Measurements from ENCODE around the gene SYF2. TPM values are rescaled to one million over a fixed set of nuclear protein-coding genes. Genes with fewer than 3 reads are reported as not detected.
A peak's percentile ranks its signal among the peaks of the same experiment; 100 is the strongest.

The SYF2 gene
- total and polyA plus RNA-seq, 2 experiments from 2014 or later = 34.2 to 66.3 TPM

GRCh38 chr1:25217015-25217414, 15.3 kb downstream of the SYF2 start:
- no peaks in the 10 kb centered on the region for H3K9me3 ChIP-seq (ENCODE audit: low read depth)
- no peak overlapping the region for H3K4me2 ChIP-seq
- 96% methylated on average over 3 of the region's 3 CpGs for WGBS (ENCODE audit: low lambda C conversion rate, missing lambda C conversion rate)
- no peak overlapping the region for H2AFZ ChIP-seq
- no peak overlapping the region for H3K4me3 ChIP-seq
- no peaks in the 10 kb centered on the region for H3K9me2 ChIP-seq (replicated peaks; ENCODE audit: insufficient read depth)
- H3K79me2 ChIP-seq = no peaks in the 10 kb centered on the region
- no peak for DNase-seq (ENCODE audit: low spot score)
- no peaks in the 10 kb centered on the region for H3K36me3 ChIP-seq (replicated peaks; ENCODE audit: insufficient read depth, low read depth)
- no peak for TF ChIP-seq CTCF (IDR thresholded peaks at IDR 0.05; ENCODE audit: poor library complexity)
- no peak for TF ChIP-seq EZH2phosphoT487 (IDR thresholded peaks at IDR 0.05; ENCODE audit: low read depth, severe bottlenecking, unreplicated experiment)
- no peak for TF ChIP-seq EZH2 (IDR thresholded peaks at IDR 0.05; ENCODE audit: borderline replicate concordance)
- no peaks in the 10 kb centered on the region for H4K20me1 ChIP-seq (ENCODE audit: insufficient read depth, poor library complexity, severe bottlenecking)
- no peak overlapping the region for H3K27ac ChIP-seq
- no peaks in the 10 kb centered on the region for H3K4me1 ChIP-seq (ENCODE audit: insufficient read depth)
- no peaks in the 10 kb centered on the region for H3K27me3 ChIP-seq

GRCh38 chr1:25216123-25216522, 16.2 kb downstream of the SYF2 start:
- no peaks in the 10 kb centered on the region for H3K9me3 ChIP-seq (ENCODE audit: low read depth)
- WGBS (ENCODE audit: low lambda C conversion rate, missing lambda C conversion rate) = 85% methylated on average over 4 of the region's 4 CpGs
- no peaks in the 10 kb centered on the region for H3K36me3 ChIP-seq (replicated peaks; ENCODE audit: insufficient read depth, low read depth)
- no peak overlapping the region for H3K4me3 ChIP-seq
- no peaks in the 10 kb centered on the region for H3K4me1 ChIP-seq (ENCODE audit: insufficient read depth)
- H3K4me2 ChIP-seq = no peak overlapping the region
- no peak overlapping the region for H2AFZ ChIP-seq
- H3K27me3 ChIP-seq = no peaks in the 10 kb centered on the region
- H3K9me2 ChIP-seq (replicated peaks; ENCODE audit: insufficient read depth) = no peaks in the 10 kb centered on the region
- no peak overlapping the region for H3K27ac ChIP-seq
- no peak for TF ChIP-seq EZH2 (IDR thresholded peaks at IDR 0.05; ENCODE audit: borderline replicate concordance)
- no peak for TF ChIP-seq CTCF (IDR thresholded peaks at IDR 0.05; ENCODE audit: poor library complexity)
- no peak for TF ChIP-seq EZH2phosphoT487 (IDR thresholded peaks at IDR 0.05; ENCODE audit: low read depth, severe bottlenecking, unreplicated experiment)
- H3K79me2 ChIP-seq = no peaks in the 10 kb centered on the region
- no peak for DNase-seq (ENCODE audit: low spot score)
- no peaks in the 10 kb centered on the region for H4K20me1 ChIP-seq (ENCODE audit: insufficient read depth, poor library complexity, severe bottlenecking)

- peak overlapping the region; percentile 4 for H3K4me2 ChIP-seq
- H3K27me3 ChIP-seq = no peaks in the 10 kb centered on the region
- H3K4me1 ChIP-seq (ENCODE audit: insufficient read depth) = no peaks in the 10 kb centered on the region
- no peaks in the 10 kb centered on the region for H3K79me2 ChIP-seq
- no peaks in the 10 kb centered on the region for H3K36me3 ChIP-seq (replicated peaks; ENCODE audit: insufficient read depth, low read depth)
- DNase-seq (ENCODE audit: low spot score) = no peak
- peak overlapping the region; percentile 33 for H2AFZ ChIP-seq
- no peak overlapping the region for H3K4me3 ChIP-seq
- H3K27ac ChIP-seq = peak overlapping the region; percentile 23
- H4K20me1 ChIP-seq (ENCODE audit: insufficient read depth, poor library complexity, severe bottlenecking) = no peaks in the 10 kb centered on the region
- TF ChIP-seq EZH2 (IDR thresholded peaks at IDR 0.05; ENCODE audit: borderline replicate concordance) (no peak), CTCF (IDR thresholded peaks at IDR 0.05; ENCODE audit: poor library complexity) (no peak), EZH2phosphoT487 (IDR thresholded peaks at IDR 0.05; ENCODE audit: low read depth, severe bottlenecking, unreplicated experiment) (no peak)
- H3K9me2 ChIP-seq (replicated peaks; ENCODE audit: insufficient read depth) = no peaks in the 10 kb centered on the region
- WGBS (ENCODE audit: low lambda C conversion rate, missing lambda C conversion rate) = 51% methylated on average over 5 of the region's 5 CpGs
- no peaks in the 10 kb centered on the region for H3K9me3 ChIP-seq (ENCODE audit: low read depth)
These were observed 19.6 kb downstream of the SYF2 start for GRCh38 chr1:25212725-25213124.

GRCh38 chr1:25210728-25211127, 21.6 kb downstream of the SYF2 start:
- Histone ChIP-seq H3K79me2 (no peaks in the 10 kb centered on the region), H3K4me1 (ENCODE audit: insufficient read depth) (no peaks in the 10 kb centered on the region), H2AFZ (no peak overlapping the region), H3K27ac (no peak overlapping the region), H3K4me3 (no peak overlapping the region), H3K36me3 (replicated peaks; ENCODE audit: insufficient read depth, low read depth) (no peaks in the 10 kb centered on the region), H3K27me3 (no peaks in the 10 kb centered on the region), H3K9me2 (replicated peaks; ENCODE audit: insufficient read depth) (no peaks in the 10 kb centered on the region), H4K20me1 (ENCODE audit: insufficient read depth, poor library complexity, severe bottlenecking) (no peaks in the 10 kb centered on the region), H3K4me2 (no peak overlapping the region), H3K9me3 (ENCODE audit: low read depth) (no peaks in the 10 kb centered on the region)
- 49% methylated on average over 3 of the region's 3 CpGs for WGBS (ENCODE audit: low lambda C conversion rate, missing lambda C conversion rate)
- no peak for DNase-seq (ENCODE audit: low spot score)
- TF ChIP-seq EZH2 (IDR thresholded peaks at IDR 0.05; ENCODE audit: borderline replicate concordance) = no peak
- TF ChIP-seq EZH2phosphoT487 (IDR thresholded peaks at IDR 0.05; ENCODE audit: low read depth, severe bottlenecking, unreplicated experiment) = no peak
- TF ChIP-seq CTCF (IDR thresholded peaks at IDR 0.05; ENCODE audit: poor library complexity) = no peak
